K562 (cell line): ENCODE measurements around the gene MGA. TPM values are rescaled to one million over a fixed set of nuclear protein-coding genes. Genes with fewer than 3 reads are reported as not detected.

ENCODE experiments used
- ATAC-seq: fragments of 200-7000 bp; cut with Tn5 transposase; 3 replicates; pipeline ENCODE4 v1.9.1; 2020; ENCODE audit warnings: moderate library complexity
- BruUV-seq: library from RNA; stranded (reverse); fragments of 400-500 nt; replicated peaks from 2 replicates; lab custom pipeline; 2021; lab: Mats Ljungman, UMichigan
- CTCF ChIA-PET: fragments of 300-600 bp; formaldehyde crosslinking; extraction: SDS; loops from one replicate; lab custom pipeline; 2021; ENCODE audit warnings: low intra/inter-chr PET ratio; lab: Yijun Ruan, JAX
- POLR2A ChIA-PET: fragments of 300-600, 350-650 bp; sonication (Branson Sonifier 250); formaldehyde crosslinking; extraction: SDS; loops from one replicate; lab custom pipeline; 2021; ENCODE audit warnings: antibody characterized with exemption, inconsistent platforms; lab: Yijun Ruan, JAX
- DNase-seq, 4 experiments: peaks; one replicate each; pipeline versions ENCODE4 v3.0.0 to v3.0.0-alpha.2; 2011 to 2018; ENCODE audit warnings: low spot score in 3 of 4, mixed read lengths in 3 of 4; ENCODE audit errors: extremely low read depth in 1 of 4
- FAIRE-seq: peaks from 2 replicates; lab custom pipeline; 2011; peaks lifted over from hg19 to GRCh38; lab: Jason Lieb, UNC
- H2AFZ ChIP-seq: 2 replicates; pipeline ENCODE4 v1.6.0; 2011; ENCODE audit warnings: low read depth, low read length, control low read depth, inconsistent platforms
- H3K27ac ChIP-seq: fragments of 200-600 bp; 3 replicates; pipeline ENCODE4 v1.8.0; 2011; ENCODE audit warnings: low read depth, mild to moderate bottlenecking, control low read depth, inconsistent platforms, low read length, moderate library complexity, mixed read lengths; ENCODE audit errors: extremely low read depth
- H3K27me3 ChIP-seq, 2 experiments: fragments of 300-600 bp in 1 of 2; 2 replicates in 1 of 2; 3 replicates in 1 of 2; pipeline versions ENCODE4 v1.6.0 to v1.8.0; 2011; ENCODE audit warnings: inconsistent platforms in 2 of 2, low read length in 2 of 2, mild to moderate bottlenecking in 1 of 2, mixed read lengths in 1 of 2, moderate library complexity in 1 of 2; ENCODE audit not compliant: control insufficient read depth in 2 of 2, insufficient read depth in 2 of 2
- H3K36me3 ChIP-seq: fragments of 300-600 bp; 3 replicates; pipeline ENCODE4 v1.8.0; 2011; ENCODE audit warnings: mild to moderate bottlenecking, low read length, inconsistent platforms; ENCODE audit not compliant: control insufficient read depth, insufficient read depth
- H3K4me1 ChIP-seq, 2 experiments: fragments of 200-600 bp in 1 of 2; replicated peaks in 1 of 2; 2 replicates in 1 of 2; 3 replicates in 1 of 2; pipeline versions ENCODE4 v1.5.1 to v1.8.0; 2011; ENCODE audit warnings: inconsistent platforms in 2 of 2, low read length in 2 of 2, mild to moderate bottlenecking in 1 of 2, mixed read lengths in 1 of 2, moderate library complexity in 1 of 2; ENCODE audit not compliant: control insufficient read depth in 2 of 2, insufficient read depth in 2 of 2
- H3K4me2 ChIP-seq: 2 replicates; pipeline ENCODE4 v1.6.1; 2011; ENCODE audit warnings: low read length, control low read depth, inconsistent platforms, mixed read lengths; ENCODE audit not compliant: insufficient read depth
- H3K4me3 ChIP-seq: fragments of 200-600 bp; sonication (generic), shearing (Covaris generic); 2 replicates; pipeline ENCODE4 v1.5.1; 2016; ENCODE audit warnings: control low read depth, inconsistent platforms
- H3K79me2 ChIP-seq: fragments of 200-600 bp; 3 replicates; pipeline ENCODE4 v1.8.0; 2011; ENCODE audit warnings: low read length, inconsistent platforms; ENCODE audit not compliant: control insufficient read depth, insufficient read depth
- H3K9ac ChIP-seq, 2 experiments: 2 replicates each; pipeline versions ENCODE4 v1.6.0 to v1.6.1; 2011; ENCODE audit warnings: low read depth in 2 of 2, low read length in 2 of 2, control low read depth in 1 of 2, inconsistent platforms in 1 of 2, mild to moderate bottlenecking in 1 of 2, mixed read lengths in 1 of 2; ENCODE audit not compliant: insufficient read depth in 1 of 2
- H3K9me1 ChIP-seq: one replicate; pipeline ENCODE4 v1.6.0; 2011; ENCODE audit warnings: inconsistent platforms, mild to moderate bottlenecking, low read length, moderate library complexity; ENCODE audit not compliant: control insufficient read depth, insufficient read depth
- H3K9me3 ChIP-seq: replicated peaks from 2 replicates; pipeline ENCODE4 v1.5.1; 2011; ENCODE audit warnings: low read depth, low read length, inconsistent platforms; ENCODE audit not compliant: control insufficient read depth, insufficient read depth
- H4K20me1 ChIP-seq: replicated peaks from 2 replicates; pipeline ENCODE4 v1.6.1; 2011; ENCODE audit warnings: low read length, inconsistent platforms, mixed read lengths; ENCODE audit not compliant: control insufficient read depth, insufficient read depth
- ATF6 ChIP-seq: sonication (generic); formaldehyde crosslinking; IDR thresholded peaks from 2 replicates; pipeline ENCODE4 v1.4.0; 2020; ENCODE audit warnings: mild to moderate bottlenecking, missing genetic modification reagents
- CBFA2T3 ChIP-seq: fragments of 450-650 bp; IDR thresholded peaks from 2 replicates; pipeline ENCODE4 v1.6.1; 2017
- MYC ChIP-seq, 2 experiments: fragments of 250-450 bp in 1 of 2; sonication (Bioruptor Pico) in 1 of 2; IDR thresholded peaks; 2 replicates each; pipeline versions ENCODE4 v1.5.1 to v1.6.1; 2012 to 2021; ENCODE audit warnings: low read depth in 2 of 2, borderline replicate concordance in 1 of 2, improper control_type of control experiment in 1 of 2, low read length in 1 of 2, mild to moderate bottlenecking in 1 of 2, moderate library complexity in 1 of 2
- SP2 ChIP-seq: IDR thresholded peaks from 2 replicates; pipeline ENCODE4 v1.6.1; 2011; ENCODE audit warnings: mild to moderate bottlenecking, low read depth, low read length, moderate library complexity; ENCODE audit not compliant: poor library complexity, severe bottlenecking; ENCODE audit errors: extremely low read depth
- WGBS: fragments of 100-300 bp; shearing (Covaris generic); methylation state at CpG from one replicate; pipeline ENCODE4 v1.1.6; 2016; ENCODE audit warnings: low coverage, mixed read lengths; ENCODE audit not compliant: insufficient coverage; ENCODE audit errors: missing lambda C conversion rate; 5-methylcytosine and 5-hydroxymethylcytosine counted together
- in situ Hi-C: fragments of 300-500 bp; cut with MboI; formaldehyde crosslinking; loops from 4 replicates; pipeline ENCODE4 v1.15.0; 2018; ENCODE audit warnings: inconsistent platforms, mixed read lengths
- intact Hi-C: fragments of 100-400 bp; cut with micrococcal nuclease; formaldehyde crosslinking; loops from 2 replicates; pipeline ENCODE4 v1.14.2; 2022
- polyA plus RNA-seq, 8 experiments: library from polyadenylated mRNA; depleted of rRNA in 4 of 8; stranded (reverse) in 5 of 8; unstranded in 3 of 8; fragments of >200 nt; fragmentation: Nextera tagmentation in 2 of 8; fragmentation: Illumina TruSeq in 1 of 8; extraction: Ambion mirVana in 2 of 8; extraction: Trizol in 1 of 8; gene quantifications; 2 replicates each; pipeline versions ENCODE4 v1.2.1 to v1.2.3, GENCODE V29; 2011 to 2014; ENCODE audit warnings: inconsistent platforms in 1 of 8, missing spikeins in 1 of 8
- total RNA-seq, 7 experiments: library from RNA; depleted of rRNA in 6 of 7; stranded (reverse); fragments of >200 nt in 6 of 7; fragmentation: Illumina TruSeq in 2 of 7; extraction: Trizol in 2 of 7; gene quantifications; 2 replicates each; pipeline versions ENCODE4 v1.2.1 to v1.2.3, GENCODE V29; 2011 to 2021; ENCODE audit warnings: low replicate concordance in 1 of 7
- TF ChIP-seq, protein P1 (sequence below): sonication (generic); formaldehyde crosslinking; IDR thresholded peaks from 2 replicates; pipeline ENCODE4 v1.8.1; 2023; ENCODE audit warnings: mild to moderate bottlenecking, missing genetic modification reagents
- TF ChIP-seq, protein P2 (sequence below): fragments of 450-650 bp; formaldehyde crosslinking; IDR thresholded peaks from 2 replicates; pipeline ENCODE4 v1.4.0; 2020; ENCODE audit warnings: mild to moderate bottlenecking, mixed read lengths

MGA gene
- total and polyA plus RNA-seq, 9 of the 15 experiments (the other 6 are each of a cell fraction or from before 2014, with no cell fraction given) = 4.7 to 56.1 (median 21.1) TPM

- peak overlapping the region in 1 of 2 experiments; percentile 11; a peak in 1 of 4 replicates for H3K9ac ChIP-seq
- peaks cover 6% of the 10 kb centered on the region; the same call in 1 of the 2 replicates for H4K20me1 ChIP-seq
- in situ Hi-C loops (no loop called here), intact Hi-C loops (loop anchor here (10.0 kb wide), 1 partner anchor 213 kb away; no protein-coding TSS in a partner anchor)
- BruUV-seq = no TSS peak
- ChIA-PET CTCF (no interaction called here), POLR2A (interaction anchor here (0.6 to 0.9 kb wide), 2 partner anchors 11 to 100 kb away, joined by 3 read pairs; no protein-coding TSS in a partner anchor)
- ATAC-seq (no peak; the same call in 2 of the 3 replicates), DNase-seq (no peak), FAIRE-seq (no peak)
- H3K27me3 ChIP-seq = no peaks in the 10 kb centered on the region
- H2AFZ ChIP-seq = no peak overlapping the region
- H3K9me1 ChIP-seq = peaks cover 3% of the 10 kb centered on the region
- H3K4me2 ChIP-seq = peak overlapping the region; percentile 16; the same call in 1 of the 2 replicates
- no peaks in the 10 kb centered on the region for H3K9me3 ChIP-seq
- peaks cover 4 to 24% of the 10 kb centered on the region in 2 experiments; a peak in 3 of 5 replicates for H3K4me1 ChIP-seq
- peaks cover 9% of the 10 kb centered on the region for H3K36me3 ChIP-seq
- no peak overlapping the region; the same call in 2 of the 3 replicates for H3K27ac ChIP-seq
- H3K4me3 ChIP-seq = no peak overlapping the region
- 15% methylated on average over 2 of the region's 2 CpGs for WGBS
- peaks cover 97% of the 10 kb centered on the region for H3K79me2 ChIP-seq
- TF ChIP-seq, protein P1, sequence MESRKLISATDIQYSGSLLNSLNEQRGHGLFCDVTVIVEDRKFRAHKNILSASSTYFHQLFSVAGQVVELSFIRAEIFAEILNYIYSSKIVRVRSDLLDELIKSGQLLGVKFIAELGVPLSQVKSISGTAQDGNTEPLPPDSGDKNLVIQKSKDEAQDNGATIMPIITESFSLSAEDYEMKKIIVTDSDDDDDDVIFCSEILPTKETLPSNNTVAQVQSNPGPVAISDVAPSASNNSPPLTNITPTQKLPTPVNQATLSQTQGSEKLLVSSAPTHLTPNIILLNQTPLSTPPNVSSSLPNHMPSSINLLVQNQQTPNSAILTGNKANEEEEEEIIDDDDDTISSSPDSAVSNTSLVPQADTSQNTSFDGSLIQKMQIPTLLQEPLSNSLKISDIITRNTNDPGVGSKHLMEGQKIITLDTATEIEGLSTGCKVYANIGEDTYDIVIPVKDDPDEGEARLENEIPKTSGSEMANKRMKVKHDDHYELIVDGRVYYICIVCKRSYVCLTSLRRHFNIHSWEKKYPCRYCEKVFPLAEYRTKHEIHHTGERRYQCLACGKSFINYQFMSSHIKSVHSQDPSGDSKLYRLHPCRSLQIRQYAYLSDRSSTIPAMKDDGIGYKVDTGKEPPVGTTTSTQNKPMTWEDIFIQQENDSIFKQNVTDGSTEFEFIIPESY (CRISPR knock-in tag) = no peak
- TF ChIP-seq, protein P2, sequence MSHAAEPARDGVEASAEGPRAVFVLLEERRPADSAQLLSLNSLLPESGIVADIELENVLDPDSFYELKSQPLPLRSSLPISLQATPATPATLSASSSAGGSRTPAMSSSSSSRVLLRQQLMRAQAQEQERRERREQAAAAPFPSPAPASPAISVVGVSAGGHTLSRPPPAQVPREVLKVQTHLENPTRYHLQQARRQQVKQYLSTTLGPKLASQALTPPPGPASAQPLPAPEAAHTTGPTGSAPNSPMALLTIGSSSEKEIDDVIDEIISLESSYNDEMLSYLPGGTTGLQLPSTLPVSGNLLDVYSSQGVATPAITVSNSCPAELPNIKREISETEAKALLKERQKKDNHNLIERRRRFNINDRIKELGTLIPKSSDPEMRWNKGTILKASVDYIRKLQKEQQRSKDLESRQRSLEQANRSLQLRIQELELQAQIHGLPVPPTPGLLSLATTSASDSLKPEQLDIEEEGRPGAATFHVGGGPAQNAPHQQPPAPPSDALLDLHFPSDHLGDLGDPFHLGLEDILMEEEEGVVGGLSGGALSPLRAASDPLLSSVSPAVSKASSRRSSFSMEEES (CRISPR knock-in tag) = no peak
- TF ChIP-seq CBFA2T3 (no peak), SP2 (no peak), ATF6 (CRISPR knock-in tag) (no peak), MYC (IDR thresholded peaks at IDR 0.05; ENCODE audit: low read depth, low read length) (no peak), MYC (CRISPR knock-in tag; IDR thresholded peaks at IDR 0.05; ENCODE audit: borderline replicate concordance, low read depth) (no peak)
Observed at GRCh38 chr15:41691471-41691870, 31.3 kb downstream of the MGA start.
